Hematopoietic multipotent progenitor cell treated with erythropoietin and hydrocortisone succinate and interleukin-3 and kit ligand, for 6 days (in vitro differentiated cells): ENCODE results near the gene PKD2L2.
"Not testable (repeated sequence)": the region's sequence is repeated elsewhere in the genome, so short reads cannot be mapped to it uniquely, and the experiment has no call there.

Source experiments
- DNase-seq: peaks from one replicate; pipeline ENCODE4 v3.0.0-alpha.2; 2015

The PKD2L2 gene

DNA sequence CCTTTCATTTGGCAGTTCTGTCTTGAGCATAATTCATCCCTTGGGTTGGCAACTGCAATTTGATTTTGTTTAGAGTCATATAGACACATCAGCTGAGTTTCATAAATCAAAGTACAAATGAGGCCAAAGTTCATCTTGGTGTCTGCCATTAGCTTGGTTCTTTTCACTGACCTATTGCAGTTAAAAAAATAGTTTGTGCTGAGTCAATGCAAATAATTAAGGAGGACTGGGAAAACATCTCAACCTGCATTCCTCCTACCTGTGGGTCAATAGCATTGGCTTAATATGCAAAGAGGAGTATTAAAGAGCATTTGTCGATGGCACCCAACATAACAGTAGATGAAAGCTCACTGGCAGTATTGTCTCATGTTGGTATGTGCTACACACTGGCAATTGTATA is 1.6 kb downstream of the PKD2L2 start:
- DNase-seq: no peak

DNA sequence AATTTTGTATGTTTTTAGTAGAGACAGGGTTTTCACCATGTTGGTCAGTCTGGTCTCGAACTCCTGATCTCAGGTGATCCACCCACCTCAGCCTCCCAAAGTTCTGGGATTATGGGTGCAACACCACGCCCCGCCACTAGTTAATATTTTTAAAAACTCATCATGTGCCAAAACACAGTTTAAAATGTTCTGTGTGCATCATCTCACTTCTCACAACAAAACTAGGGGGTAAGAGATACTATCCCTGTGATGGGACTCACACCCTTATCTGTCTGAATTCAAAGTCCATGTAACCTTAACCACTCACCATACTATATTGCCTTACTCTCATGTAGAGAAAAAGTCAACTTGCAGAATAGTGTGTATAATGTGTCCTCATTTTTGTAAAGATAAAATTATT is 2.6 kb downstream of the PKD2L2 start:
- DNase-seq: peak; percentile 27

GRCh38 chr5:137894586-137894985 is 5.3 kb downstream of the PKD2L2 start:
- no peak for DNase-seq

- DNase-seq: no peak
Observed at GRCh38 chr5:137896560-137896959, 7.3 kb downstream of the PKD2L2 start.

DNA sequence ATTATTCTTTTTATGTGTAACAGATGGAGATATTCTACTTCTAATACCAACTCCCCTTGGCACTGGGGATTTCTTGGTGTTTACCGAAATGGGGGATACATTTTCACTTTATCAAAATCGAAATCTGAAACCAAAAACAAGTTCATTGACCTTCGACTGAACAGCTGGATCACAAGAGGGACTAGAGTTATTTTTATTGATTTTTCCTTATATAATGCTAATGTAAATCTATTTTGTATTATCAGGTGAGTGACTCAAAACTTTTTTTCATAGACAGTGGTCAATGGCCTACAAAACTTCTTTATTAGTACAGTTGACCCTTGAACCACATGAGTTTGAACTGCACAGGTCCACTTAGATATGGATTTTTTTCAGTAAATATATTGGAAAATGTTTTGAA is 10.2 kb downstream of the PKD2L2 start:
- no peak for DNase-seq

DNA sequence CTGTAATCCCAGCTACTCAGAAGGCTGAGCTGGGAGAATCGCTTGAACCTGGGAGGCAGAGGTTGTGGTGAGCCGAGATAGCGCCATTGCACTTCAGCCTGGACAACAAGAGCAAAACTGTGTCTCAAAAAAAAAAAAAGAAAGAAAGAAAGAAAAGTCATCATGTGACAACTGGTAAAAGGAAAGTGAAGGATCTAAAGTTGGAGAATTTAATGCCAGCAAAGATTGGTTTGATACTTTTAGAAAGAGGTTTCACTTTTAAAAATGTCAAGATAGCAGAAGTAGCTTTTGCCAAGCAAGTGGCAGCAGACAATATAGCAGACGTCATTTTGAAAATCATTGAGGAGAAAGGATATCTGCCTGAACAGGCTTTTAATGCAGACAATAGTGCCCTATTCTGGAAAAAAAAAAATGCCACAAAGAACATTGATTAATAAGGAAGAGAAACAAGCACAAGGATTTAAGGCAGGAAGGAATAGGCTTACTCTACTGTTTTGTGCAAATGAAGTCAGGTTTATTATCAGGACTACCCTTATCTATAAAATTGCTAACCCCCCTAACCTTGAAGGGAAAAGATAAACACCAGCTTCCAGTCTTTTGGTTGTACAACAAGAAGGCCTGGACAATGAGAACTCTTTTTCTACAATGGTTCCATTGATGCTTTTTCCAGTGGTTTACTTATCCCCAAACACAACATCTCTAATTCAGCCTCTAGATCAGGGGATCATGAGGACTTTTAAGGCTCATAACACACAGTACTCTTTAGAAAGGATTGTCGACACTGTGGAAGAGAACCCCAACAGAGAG is 12.0 kb downstream of the PKD2L2 start:
- DNase-seq: peak; percentile 39

DNA sequence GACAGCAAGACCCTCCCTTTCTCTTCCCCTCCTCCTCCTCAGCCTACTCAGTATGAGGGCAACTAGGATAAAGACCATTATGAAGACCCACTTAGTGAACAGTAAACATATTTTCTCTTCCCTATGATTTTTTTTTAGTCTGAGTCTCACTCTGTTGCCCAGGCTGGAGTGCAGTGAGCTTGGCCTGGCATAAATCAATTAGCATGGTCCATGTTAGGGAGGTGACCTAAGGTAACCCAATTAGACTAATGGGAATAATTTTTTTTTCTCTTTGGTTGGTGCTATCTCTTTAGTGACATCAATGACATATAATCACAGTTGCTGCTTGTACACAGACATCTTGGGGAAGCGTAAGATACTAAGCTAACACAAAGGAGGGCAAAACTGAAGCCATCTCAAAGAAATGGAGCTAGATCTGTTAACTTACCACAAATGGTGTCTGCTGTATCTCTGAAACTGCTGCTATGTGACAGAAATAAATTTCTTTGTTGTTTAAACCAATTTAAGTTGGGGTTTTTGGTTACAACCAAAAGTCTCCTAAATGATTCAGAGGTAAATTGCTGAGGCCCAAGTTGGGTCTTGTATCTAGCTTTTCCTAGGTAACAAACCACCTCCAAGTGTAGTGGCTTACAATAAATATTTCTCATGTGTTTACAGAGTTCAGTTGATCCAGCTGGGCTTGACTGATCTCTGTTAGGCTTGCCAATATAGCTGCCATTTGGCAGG is 13.3 kb downstream of the PKD2L2 start:
- DNase-seq: no peak

- DNase-seq: no peak
Observed at GRCh38 chr5:137914758-137915157, 25.5 kb downstream of the PKD2L2 start.

- no peak for DNase-seq
Observed at GRCh38 chr5:137916923-137917322, 27.7 kb downstream of the PKD2L2 start.

DNA sequence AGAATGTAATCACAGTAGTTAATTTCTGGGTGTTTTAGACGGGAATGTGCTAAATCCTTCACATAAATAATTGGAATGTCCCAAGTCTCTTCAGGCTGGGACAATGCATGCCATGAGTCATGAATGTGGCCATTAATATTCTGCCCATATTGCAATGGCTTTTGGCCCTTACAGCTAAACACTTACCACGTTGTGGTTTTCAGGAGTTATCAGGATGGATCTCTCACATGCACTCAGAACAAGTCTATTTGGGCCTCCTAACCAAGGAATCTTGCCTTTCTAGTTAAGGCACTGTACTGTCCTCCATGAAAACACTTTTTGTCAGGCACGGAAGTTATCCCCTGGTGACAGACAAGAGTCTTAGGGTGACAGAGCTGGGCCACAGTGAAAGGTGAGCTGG is 32.7 kb downstream of the PKD2L2 start:
- DNase-seq: peak; percentile 37

DNA sequence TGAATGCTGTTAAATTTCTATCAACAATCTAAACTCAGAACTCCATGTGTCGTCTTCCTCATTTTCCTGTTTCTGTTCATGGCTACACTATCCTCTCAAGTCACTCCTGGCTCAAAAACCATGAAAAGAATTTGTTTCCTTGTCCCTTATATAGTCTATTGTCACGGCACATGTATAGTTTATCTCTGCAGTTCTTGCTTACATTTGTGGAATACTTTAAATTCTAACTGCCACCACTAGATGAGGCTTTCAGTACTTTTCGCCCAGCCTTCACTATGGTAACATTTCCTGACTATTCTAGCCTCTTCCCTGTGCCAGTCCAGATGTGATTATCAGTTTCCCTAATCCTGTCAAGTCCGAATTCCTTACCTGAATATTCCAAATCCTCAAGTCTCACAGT is 34.6 kb downstream of the PKD2L2 start:
- no peak for DNase-seq

DNA sequence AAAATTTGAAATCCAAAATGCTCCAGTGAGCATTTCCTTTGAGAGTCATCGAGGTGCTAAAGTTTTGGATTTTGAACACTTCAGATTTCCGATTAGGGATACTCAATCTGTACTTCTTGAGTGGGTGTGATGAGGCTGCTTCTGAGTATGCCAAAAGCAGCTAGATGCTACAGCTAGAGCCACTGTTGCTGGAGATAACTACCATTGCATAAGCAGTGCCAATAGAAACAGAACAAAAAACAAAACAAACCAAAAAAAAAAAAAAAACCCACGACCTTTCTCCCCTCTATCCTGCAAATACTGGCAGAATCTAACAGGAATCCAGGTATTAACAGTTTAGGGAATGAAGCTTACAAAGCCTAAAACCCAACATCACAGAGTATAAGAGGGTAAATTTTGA is 43.5 kb downstream of the PKD2L2 start:
- no peak for DNase-seq

DNA sequence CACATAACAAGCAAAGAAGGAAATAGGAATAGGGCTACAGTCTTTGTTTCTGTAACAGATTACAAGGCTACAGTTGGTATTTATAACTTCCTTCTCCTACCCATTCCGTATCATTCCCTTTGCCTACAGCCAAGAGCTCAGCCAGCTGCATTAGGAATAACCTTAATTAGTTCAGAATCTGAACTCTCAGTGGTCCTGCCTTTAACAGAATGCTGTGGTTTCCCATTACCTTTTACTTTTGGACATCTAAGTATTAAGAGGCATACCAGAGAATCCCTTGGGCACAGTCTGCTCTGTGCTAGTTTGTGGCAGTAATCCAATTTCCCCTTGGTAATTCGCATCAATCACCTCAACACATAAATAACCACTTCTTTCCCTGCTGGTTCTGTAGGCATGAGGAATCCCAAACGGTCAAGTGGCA is 44.2 kb downstream of the PKD2L2 start:
- DNase-seq: no peak

- DNase-seq: no peak
Observed at GRCh38 chr5:137935190-137935589, 45.9 kb downstream of the PKD2L2 start.

DNA sequence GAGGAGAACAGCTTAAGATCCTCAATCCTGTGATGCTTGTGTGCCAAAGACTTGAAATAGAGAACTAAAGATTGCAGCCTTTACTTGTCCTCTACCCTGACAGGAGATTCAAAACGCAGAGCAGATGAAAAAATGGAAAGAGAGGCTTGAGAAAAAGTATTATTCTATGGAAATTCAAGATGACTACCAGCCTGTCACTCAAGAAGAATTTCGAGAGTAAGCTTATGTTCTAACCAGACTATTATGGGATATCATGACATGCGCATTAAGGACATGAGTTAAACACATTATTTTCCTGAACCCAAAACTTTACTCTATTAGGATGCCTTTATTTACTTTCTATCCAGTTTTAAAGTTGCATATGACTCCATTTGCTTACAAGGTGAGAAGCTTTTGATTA is 46.4 kb downstream of the PKD2L2 start:
- no peak for DNase-seq

- no peak for DNase-seq
Observed at GRCh38 chr5:137937994-137938750, 48.9 kb downstream of the PKD2L2 start.

DNA sequence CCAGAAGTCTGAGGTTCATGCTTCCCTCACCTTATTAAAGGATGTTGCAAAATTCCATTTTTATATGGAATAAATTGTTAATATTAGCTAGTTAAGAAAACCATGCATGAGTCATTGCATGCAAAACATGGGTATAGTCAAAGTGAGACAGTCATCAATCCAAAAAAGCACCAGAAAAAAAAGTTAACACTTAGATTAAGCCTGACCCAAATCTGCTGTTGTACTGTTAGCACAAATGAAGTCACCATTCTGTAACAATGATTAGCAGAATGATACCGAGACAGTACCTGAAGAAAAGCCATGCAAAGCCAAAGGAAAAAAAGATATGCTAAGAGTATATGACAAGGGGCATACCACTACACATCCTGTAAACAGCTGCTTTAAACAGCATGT is 49.5 kb downstream of the PKD2L2 start:
- no peak for DNase-seq

- no peak for DNase-seq
Observed at GRCh38 chr5:137939331-137939730, 50.1 kb downstream of the PKD2L2 start.

- not testable (repeated sequence) for DNase-seq
Observed at GRCh38 chr5:137944280-137944679, 55.0 kb downstream of the PKD2L2 start.

DNA sequence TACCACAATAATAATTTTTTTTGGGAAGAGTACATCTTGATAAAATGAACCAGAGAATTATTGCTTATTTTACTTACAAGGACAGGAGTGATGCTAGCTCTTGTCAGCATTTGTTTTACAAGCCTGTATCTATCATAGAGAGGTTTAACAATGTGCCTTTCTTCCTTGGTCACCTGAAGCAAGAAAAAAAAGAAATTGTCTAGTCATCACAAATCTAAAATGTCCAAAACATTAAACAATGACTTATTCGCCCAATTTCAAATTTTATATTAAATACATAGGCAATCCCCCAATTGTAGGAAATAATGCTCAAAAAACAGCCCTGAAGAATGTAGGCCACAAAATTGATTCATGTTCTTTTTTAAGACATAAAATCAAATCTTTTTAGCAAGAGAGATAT is 56.6 kb downstream of the PKD2L2 start:
- no peak for DNase-seq

GRCh38 chr5:137954131-137954879 is 65.0 kb downstream of the PKD2L2 start:
- no peak for DNase-seq

- DNase-seq: no peak
Observed at GRCh38 chr5:137957948-137958347, 68.7 kb downstream of the PKD2L2 start.

DNA sequence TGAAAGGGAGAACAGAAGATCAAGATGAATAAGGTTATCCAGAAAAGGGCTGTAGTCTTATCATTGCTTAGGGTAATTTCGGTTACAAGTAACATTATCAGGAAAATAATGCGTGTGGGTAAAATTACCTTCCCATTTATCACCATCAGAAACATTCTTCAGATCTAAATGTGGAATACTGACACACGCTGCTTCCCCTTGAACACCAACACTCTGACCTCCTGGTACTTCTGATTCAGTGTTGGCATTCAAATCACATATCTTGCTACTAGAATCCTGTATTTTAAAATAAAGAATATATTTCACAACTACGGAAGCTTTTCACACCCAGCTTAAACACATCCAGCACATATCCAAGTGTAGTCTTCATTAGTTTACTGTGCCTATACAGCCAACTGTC is 70.2 kb downstream of the PKD2L2 start:
- no peak for DNase-seq
